NCI-H2029 treated with DMSO at 0.1 percent for 48 hours (cell line): Measurements from ENCODE around the gene CBX7.
"Not testable (repeated sequence)": the region's sequence is repeated elsewhere in the genome, so short reads cannot be mapped to it uniquely, and the experiment has no call there.

Source experiments
- DNase-seq: peaks from one replicate; lab custom pipeline; 2025; lab: John Stamatoyannopoulos, UW

CBX7 gene

GRCh38 chr22:39174498-39175352, 22.2 kb upstream of the CBX7 start:
- DNase-seq = no peak

GRCh38 chr22:39173787-39174497, 21.5 kb upstream of the CBX7 start:
- no peak for DNase-seq

GRCh38 chr22:39173050-39173706, 20.7 kb upstream of the CBX7 start:
- no peak for DNase-seq

GRCh38 chr22:39172265-39173049, 20.0 kb upstream of the CBX7 start:
- DNase-seq = not testable (repeated sequence)

- no peak for DNase-seq
These were observed 19.3 kb upstream of the CBX7 start for GRCh38 chr22:39171623-39172264.

GRCh38 chr22:39170825-39171622, 18.5 kb upstream of the CBX7 start:
- peak; percentile 25 for DNase-seq

GRCh38 chr22:39169797-39170466, 17.5 kb upstream of the CBX7 start:
- no peak for DNase-seq

GRCh38 chr22:39166547-39166946, 14.1 kb upstream of the CBX7 start:
- DNase-seq = no peak

GRCh38 chr22:39156093-39156492, 3.6 kb upstream of the CBX7 start:
- not testable (repeated sequence) for DNase-seq

GRCh38 chr22:39155421-39155820, 2.9 kb upstream of the CBX7 start:
- DNase-seq = no peak

- no peak for DNase-seq
These were observed 789 bp upstream of the CBX7 start for GRCh38 chr22:39153220-39153717.

GRCh38 chr22:39152024-39152510, 413 bp downstream of the CBX7 start:
- no peak for DNase-seq

- no peak for DNase-seq
These were observed 1.0 kb downstream of the CBX7 start for GRCh38 chr22:39151329-39151975.

- no peak for DNase-seq
These were observed 1.6 kb downstream of the CBX7 start for GRCh38 chr22:39150848-39151215.

GRCh38 chr22:39149915-39150847, 2.3 kb downstream of the CBX7 start:
- DNase-seq = no peak

GRCh38 chr22:39148727-39149535, 3.5 kb downstream of the CBX7 start:
- no peak for DNase-seq

- no peak for DNase-seq
These were observed 4.3 kb downstream of the CBX7 start for GRCh38 chr22:39148026-39148726.
